Measurements from ENCODE around the gene SNX8.

The SNX8 gene

DNA sequence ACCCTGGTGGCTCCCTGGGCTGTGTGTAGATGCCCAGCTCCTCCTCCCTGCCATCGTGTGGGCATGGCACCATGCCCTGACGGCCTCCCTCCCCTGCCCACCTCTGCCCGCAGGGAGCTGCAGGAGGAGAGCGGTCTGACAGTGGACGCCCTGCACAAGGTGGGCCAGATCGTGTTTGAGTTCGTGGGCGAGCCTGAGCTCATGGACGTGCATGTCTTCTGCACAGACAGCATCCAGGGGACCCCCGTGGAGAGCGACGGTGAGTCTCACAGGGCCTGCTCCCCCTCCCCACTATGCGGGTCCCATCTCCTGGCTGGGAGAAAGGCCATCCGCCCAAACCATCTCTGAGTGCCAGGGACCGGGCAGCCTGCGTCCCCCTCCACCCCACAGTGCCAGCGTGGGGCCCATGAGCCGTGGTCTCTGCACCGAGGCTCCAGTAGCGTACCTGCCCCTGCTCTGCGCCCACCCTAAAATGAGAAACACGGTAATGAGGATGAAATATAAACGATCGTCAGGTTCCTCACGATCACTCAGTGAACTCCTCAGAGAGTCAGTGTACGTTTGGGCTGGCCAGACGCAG lies 64.4 kb downstream of the SNX8 start:
- no peak for DNase-seq
- no peak overlapping the region for H3K27ac ChIP-seq (ENCODE audit: insufficient read depth, low read length, poor library complexity, severe bottlenecking)
- H3K4me1 ChIP-seq (ENCODE audit: control insufficient read depth, insufficient read depth, low read length, poor library complexity, severe bottlenecking), result peaks cover 12% of the 10 kb centered on the region
- no peaks in the 10 kb centered on the region for H3K36me3 ChIP-seq (ENCODE audit: control insufficient read depth, insufficient read depth, low read length)
- H3K27me3 ChIP-seq (replicated peaks; ENCODE audit: control insufficient read depth, insufficient read depth, low read length, poor library complexity, severe bottlenecking), result no peaks in the 10 kb centered on the region
- no peak overlapping the region for H3K4me3 ChIP-seq (ENCODE audit: insufficient read depth, low read depth, low read length, poor library complexity, severe bottlenecking)
- no peaks in the 10 kb centered on the region for H3K9me3 ChIP-seq (ENCODE audit: control insufficient read depth, low read length)

DNA sequence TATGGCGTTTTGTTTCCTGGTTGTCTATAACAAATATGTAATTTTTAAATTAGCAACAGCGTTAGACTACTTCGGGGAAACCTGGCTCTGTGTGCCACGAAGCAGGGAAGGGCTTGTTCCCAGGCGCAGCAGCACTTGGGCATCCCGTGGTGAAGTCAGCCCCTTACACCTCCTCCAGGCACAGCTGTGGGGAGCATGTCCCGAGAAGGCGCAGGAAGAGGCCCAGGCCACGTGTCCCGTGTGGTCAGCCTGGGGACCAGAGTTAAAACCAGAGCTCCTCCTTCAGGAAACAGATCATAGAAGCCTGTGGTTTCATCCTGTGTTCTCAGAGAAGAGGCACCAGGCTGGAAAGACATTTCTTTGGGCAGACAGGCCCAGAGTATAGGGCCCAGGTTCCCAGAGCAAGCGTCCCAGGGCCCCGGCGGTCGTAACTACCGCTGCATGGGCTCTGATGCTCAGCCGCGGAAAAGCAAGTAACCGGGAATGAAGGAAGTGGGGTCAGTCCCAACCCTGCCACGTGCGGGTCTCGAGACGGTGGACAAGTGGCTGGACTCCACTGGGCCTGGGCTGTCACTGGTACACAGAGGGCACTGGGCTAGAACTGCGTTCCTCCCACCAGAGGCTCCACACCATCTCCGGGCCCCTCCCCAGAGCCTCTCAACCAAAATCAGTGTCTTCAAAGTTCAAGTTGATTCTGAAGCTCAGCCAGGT lies 65.1 kb downstream of the SNX8 start:
- H3K36me3 ChIP-seq (ENCODE audit: control insufficient read depth, insufficient read depth, low read length), result no peaks in the 10 kb centered on the region
- no peaks in the 10 kb centered on the region for H3K27me3 ChIP-seq (replicated peaks; ENCODE audit: control insufficient read depth, insufficient read depth, low read length, poor library complexity, severe bottlenecking)
- no peaks in the 10 kb centered on the region for H3K9me3 ChIP-seq (ENCODE audit: control insufficient read depth, low read length)
- no peak for DNase-seq
- peaks cover 12% of the 10 kb centered on the region for H3K4me1 ChIP-seq (ENCODE audit: control insufficient read depth, insufficient read depth, low read length, poor library complexity, severe bottlenecking)
- H3K27ac ChIP-seq (ENCODE audit: insufficient read depth, low read length, poor library complexity, severe bottlenecking), result no peak overlapping the region
- H3K4me3 ChIP-seq (ENCODE audit: insufficient read depth, low read depth, low read length, poor library complexity, severe bottlenecking), result no peak overlapping the region

DNA sequence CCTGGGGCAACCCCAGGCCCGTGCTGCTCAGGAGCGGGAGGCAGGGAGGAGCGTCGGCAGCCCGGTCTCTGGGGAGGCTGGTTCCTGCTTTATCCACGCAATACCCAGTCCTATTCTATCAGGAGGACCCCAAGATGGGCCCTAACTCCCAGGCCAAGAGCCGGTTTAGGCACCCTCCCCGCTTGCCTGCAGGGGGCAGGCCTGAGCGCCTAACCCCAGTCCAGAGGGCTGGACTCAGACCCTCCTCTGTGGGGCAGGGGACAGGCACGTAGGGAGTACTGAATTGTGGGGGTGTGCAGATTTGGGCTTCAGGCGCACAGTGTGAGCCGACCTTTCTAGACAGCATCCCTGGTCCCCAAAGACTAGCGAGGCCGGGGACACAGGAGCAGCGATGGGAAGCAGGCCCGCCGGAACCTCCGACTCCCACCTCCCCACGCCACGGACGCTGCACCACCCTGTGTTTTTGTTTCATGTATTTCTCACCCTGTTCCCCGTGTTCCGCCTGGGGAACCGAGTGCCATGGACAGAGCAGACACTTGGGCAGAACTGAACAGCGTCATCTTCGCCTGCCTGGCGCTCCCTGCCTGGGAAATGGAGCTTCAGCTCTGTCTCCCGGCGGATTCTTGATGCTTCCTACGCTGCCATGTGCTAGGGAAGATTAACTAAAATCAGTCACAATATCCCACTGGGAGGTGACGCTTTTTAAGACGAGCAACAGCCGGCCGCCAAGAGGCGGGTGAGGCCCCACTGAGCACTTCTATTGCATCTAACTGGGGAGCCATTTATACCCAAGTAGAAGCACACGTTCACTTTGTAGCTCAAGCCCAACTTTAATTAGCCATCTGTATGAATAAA lies 66.9 kb downstream of the SNX8 start:
- Histone ChIP-seq H3K36me3 (ENCODE audit: control insufficient read depth, insufficient read depth, low read length) (no peaks in the 10 kb centered on the region), H3K4me1 (ENCODE audit: control insufficient read depth, insufficient read depth, low read length, poor library complexity, severe bottlenecking) (peaks cover 15% of the 10 kb centered on the region), H3K27ac (ENCODE audit: insufficient read depth, low read length, poor library complexity, severe bottlenecking) (no peak overlapping the region), H3K4me3 (ENCODE audit: insufficient read depth, low read depth, low read length, poor library complexity, severe bottlenecking) (no peak overlapping the region), H3K9me3 (ENCODE audit: control insufficient read depth, low read length) (no peaks in the 10 kb centered on the region), H3K27me3 (replicated peaks; ENCODE audit: control insufficient read depth, insufficient read depth, low read length, poor library complexity, severe bottlenecking) (no peaks in the 10 kb centered on the region)
- DNase-seq, result no peak

DNA sequence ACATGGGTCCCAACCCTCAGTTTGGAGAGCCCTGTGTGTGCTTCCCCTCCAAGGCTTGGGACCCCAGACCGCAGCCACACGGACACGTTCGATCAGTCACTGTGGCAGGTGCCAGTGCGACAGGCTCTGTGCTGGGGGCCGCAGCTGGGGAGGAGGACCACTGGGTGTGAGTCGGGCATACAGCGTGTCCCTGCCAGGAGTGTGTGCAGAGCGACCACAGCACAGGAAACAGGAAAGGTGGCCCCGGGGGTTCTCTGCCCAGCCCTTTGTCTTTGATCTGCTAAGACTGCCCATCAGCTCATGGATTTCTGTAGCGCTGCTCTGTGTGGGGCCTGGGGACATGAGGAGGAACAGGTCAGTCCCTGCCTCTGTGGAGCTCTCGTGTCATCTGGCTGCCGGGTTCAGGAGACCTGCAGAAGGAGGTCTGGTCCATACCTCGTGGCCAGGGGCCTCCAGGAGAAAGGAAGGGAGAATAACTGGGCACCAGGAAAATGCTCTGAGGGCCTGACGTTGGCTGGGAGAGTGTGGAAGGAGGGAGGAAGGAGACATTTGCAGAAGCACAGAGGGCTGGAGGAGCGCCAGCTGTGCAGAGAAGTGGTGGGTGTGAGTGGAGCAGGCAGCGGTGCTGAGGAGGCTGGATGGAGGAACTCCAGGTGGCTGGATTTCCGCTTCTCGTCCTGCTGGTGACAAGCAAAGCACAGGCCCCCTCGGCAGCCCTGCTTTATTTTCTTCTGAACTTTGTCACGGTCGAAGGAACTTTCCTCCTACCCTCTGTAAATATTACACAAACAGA lies 68.2 kb downstream of the SNX8 start:
- Histone ChIP-seq H3K4me1 (ENCODE audit: control insufficient read depth, insufficient read depth, low read length, poor library complexity, severe bottlenecking) (peaks cover 12% of the 10 kb centered on the region), H3K27me3 (replicated peaks; ENCODE audit: control insufficient read depth, insufficient read depth, low read length, poor library complexity, severe bottlenecking) (no peaks in the 10 kb centered on the region), H3K27ac (ENCODE audit: insufficient read depth, low read length, poor library complexity, severe bottlenecking) (no peak overlapping the region)

DNA sequence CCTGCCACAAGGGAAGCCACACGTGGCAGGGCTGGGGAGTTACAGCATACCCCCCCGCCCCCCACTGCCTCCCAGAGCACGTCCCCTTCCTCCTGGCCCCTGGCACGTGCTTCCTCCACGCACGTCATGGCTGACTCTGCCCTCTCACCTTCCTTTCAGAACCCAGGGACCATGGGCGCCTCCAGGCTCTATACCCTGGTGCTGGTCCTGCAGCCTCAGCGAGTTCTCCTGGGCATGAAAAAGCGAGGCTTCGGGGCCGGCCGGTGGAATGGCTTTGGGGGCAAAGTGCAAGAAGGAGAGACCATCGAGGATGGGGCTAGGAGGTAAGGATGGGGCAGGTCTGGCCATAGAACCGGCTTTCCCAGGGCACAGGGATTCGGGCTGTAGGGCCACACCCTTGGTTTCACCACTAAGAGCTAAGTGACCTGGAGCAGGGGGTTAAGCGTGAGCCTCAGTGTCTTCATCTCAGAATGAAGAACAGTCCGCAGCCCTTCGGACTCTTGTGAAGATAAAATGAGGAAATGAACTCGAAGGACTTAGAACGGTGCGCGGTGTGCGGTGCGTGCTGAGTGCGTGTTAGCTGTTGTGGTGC lies 69.7 kb downstream of the SNX8 start:
- Histone ChIP-seq H3K9me3 (ENCODE audit: control insufficient read depth, low read length) (no peaks in the 10 kb centered on the region), H3K36me3 (ENCODE audit: control insufficient read depth, insufficient read depth, low read length) (no peaks in the 10 kb centered on the region), H3K27ac (ENCODE audit: insufficient read depth, low read length, poor library complexity, severe bottlenecking) (no peak overlapping the region), H3K4me3 (ENCODE audit: insufficient read depth, low read depth, low read length, poor library complexity, severe bottlenecking) (no peak overlapping the region), H3K27me3 (replicated peaks; ENCODE audit: control insufficient read depth, insufficient read depth, low read length, poor library complexity, severe bottlenecking) (no peaks in the 10 kb centered on the region), H3K4me1 (ENCODE audit: control insufficient read depth, insufficient read depth, low read length, poor library complexity, severe bottlenecking) (peaks cover 12% of the 10 kb centered on the region)
- no peak for DNase-seq

More for the DNA sequence above, 68.2 kb downstream of the SNX8 start:
- no peak for DNase-seq
- H3K4me3 ChIP-seq (ENCODE audit: insufficient read depth, low read depth, low read length, poor library complexity, severe bottlenecking), result no peak overlapping the region
- H3K9me3 ChIP-seq (ENCODE audit: control insufficient read depth, low read length), result no peaks in the 10 kb centered on the region
- H3K36me3 ChIP-seq (ENCODE audit: control insufficient read depth, insufficient read depth, low read length), result no peaks in the 10 kb centered on the region

DNA sequence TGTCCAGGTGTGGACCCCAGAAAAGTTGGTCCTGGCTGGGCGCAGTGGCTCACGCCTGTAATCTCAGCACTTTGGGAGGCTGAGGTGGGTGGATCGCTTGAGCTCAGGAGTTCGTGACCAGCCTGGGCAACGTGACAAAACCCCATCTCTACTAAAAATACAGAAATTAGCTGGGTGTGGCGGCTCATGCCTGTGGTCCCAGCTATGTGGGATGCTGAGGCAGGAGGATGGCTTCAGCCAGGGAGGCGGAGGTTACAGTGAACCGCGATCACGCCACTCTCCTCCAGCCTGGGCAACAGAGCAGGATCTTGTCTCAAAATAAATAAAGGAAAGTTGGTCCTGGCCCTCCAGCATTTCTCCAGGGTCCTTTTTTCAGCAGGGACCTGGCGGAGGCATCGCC lies 70.8 kb downstream of the SNX8 start:
- Histone ChIP-seq H3K27ac (ENCODE audit: insufficient read depth, low read length, poor library complexity, severe bottlenecking) (no peak overlapping the region), H3K9me3 (ENCODE audit: control insufficient read depth, low read length) (no peaks in the 10 kb centered on the region), H3K27me3 (replicated peaks; ENCODE audit: control insufficient read depth, insufficient read depth, low read length, poor library complexity, severe bottlenecking) (no peaks in the 10 kb centered on the region), H3K4me1 (ENCODE audit: control insufficient read depth, insufficient read depth, low read length, poor library complexity, severe bottlenecking) (peaks cover 3% of the 10 kb centered on the region), H3K36me3 (ENCODE audit: control insufficient read depth, insufficient read depth, low read length) (peaks cover under 1% of the 10 kb centered on the region), H3K4me3 (ENCODE audit: insufficient read depth, low read depth, low read length, poor library complexity, severe bottlenecking) (no peak overlapping the region)
- no peak for DNase-seq

DNA sequence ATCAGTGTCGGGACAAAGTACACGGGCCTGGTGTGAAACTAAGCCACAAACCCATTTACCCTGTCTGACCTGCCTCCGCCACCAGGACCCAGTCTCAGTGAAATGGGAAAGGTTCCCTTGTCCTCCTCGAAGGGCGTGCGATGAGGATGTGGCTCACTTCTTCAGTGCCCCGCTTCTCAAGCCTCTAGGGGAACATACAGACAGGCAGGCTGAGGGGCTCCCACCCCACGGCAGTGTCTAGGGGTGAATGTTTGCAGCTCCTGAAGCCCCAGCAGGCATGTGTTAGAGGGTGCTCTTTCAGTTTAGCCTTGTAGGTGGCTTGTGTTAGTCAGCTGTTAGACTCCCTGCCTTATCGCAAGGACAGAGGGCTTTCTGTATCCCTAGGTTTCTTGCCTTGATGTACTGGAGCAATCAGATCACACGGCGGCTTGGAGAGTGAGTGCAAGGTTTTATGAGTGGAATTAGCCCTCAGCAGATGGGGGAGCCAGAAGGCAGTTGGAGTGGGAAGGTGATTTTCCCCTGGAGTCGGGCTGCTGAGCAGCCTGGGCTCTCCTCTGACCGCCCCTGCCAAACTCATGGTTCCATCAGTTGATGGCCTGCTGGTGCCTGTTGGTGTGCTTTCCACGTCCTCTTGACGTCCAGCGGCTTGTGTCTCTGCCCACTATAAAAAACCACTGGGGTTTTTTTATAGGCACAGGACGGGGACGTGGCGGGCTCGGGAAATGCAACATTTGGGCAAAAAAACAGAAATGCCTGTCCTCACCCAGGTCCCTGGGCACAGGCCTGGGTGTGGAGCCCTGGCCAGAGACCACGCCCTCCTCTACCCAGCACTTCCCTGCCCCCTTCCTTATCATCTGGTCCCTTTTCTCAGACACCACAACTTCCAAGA lies 71.5 kb downstream of the SNX8 start:
- no peaks in the 10 kb centered on the region for H3K9me3 ChIP-seq (ENCODE audit: control insufficient read depth, low read length)
- H3K27ac ChIP-seq (ENCODE audit: insufficient read depth, low read length, poor library complexity, severe bottlenecking), result peak overlapping the region; percentile 67
- no peak for DNase-seq
- peaks cover 3% of the 10 kb centered on the region for H3K4me1 ChIP-seq (ENCODE audit: control insufficient read depth, insufficient read depth, low read length, poor library complexity, severe bottlenecking)
- H3K4me3 ChIP-seq (ENCODE audit: insufficient read depth, low read depth, low read length, poor library complexity, severe bottlenecking), result peak overlapping the region; percentile 93
- H3K27me3 ChIP-seq (replicated peaks; ENCODE audit: control insufficient read depth, insufficient read depth, low read length, poor library complexity, severe bottlenecking), result no peaks in the 10 kb centered on the region
- peaks cover 7% of the 10 kb centered on the region for H3K36me3 ChIP-seq (ENCODE audit: control insufficient read depth, insufficient read depth, low read length)

DNA sequence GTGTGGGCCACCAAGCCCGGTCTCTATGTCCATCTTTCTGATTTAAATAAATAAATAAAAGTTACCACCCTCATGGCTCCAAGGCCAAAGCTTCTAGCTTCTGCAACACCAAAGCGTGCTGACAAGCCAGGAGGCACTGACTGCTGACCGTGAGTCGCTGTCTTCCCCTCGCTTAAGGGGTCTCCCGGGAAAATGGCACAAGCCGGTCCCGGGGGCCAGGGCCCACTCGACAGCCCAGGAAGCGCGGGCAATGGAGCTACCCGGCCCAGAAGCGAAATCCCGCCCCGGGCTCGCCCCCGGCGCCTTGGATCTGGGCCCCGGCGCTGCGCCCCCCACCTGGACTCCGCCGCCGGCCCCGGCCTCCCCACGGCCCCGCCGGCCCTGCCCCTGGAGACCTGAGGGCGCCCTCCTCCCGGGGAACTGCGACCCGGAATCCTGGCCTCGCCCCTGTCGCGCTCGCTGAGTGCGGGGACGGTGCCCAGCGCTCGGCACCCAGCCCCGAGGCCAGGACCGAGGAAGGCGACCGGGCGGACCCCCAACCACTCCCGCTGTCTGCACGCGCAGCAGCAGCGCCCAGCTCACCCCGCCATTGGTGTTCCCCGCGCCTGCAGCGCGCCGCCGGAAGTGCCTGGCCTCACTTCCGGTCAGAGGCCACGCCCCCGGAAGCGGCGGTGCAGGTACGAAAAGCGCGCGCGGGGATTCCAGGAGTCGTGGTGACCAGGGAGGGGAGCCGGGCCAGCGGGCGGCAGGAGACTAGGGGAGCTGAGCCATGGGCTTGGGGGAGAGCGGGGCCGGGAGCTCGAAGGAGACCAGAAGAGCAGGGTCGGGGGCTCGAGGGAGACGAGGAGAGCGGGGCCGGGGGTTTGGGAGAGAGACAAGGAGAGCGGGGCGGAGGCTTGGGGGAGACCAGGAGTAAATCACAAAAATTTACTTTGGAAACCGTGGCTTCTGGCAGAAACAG lies 72.4 kb downstream of the SNX8 start, which contains the start of the genes MRM2 and NUDT1:
MRM2 (minus strand) TSS at position 626 of the 961 bp plus-strand sequence; CDS start at position 590, 36 bp downstream.
NUDT1 (plus strand) TSS at position 647 of the 961 bp plus-strand sequence. CDS start 2,349 bp downstream, outside the sequence.
- DNase-seq, result peak; percentile 36 to 56 (median 37)
- peaks cover 8% of the 10 kb centered on the region for H3K36me3 ChIP-seq (ENCODE audit: control insufficient read depth, insufficient read depth, low read length)
- no peaks in the 10 kb centered on the region for H3K27me3 ChIP-seq (replicated peaks; ENCODE audit: control insufficient read depth, insufficient read depth, low read length, poor library complexity, severe bottlenecking)
- H3K4me1 ChIP-seq (ENCODE audit: control insufficient read depth, insufficient read depth, low read length, poor library complexity, severe bottlenecking), result peaks cover 3% of the 10 kb centered on the region
- peak within 1 kb of the TSS; percentile 93 for H3K4me3 ChIP-seq (ENCODE audit: insufficient read depth, low read depth, low read length, poor library complexity, severe bottlenecking)
- H3K27ac ChIP-seq (ENCODE audit: insufficient read depth, low read length, poor library complexity, severe bottlenecking), result peak within 1 kb of the TSS; percentile 67
- H3K9me3 ChIP-seq (ENCODE audit: control insufficient read depth, low read length), result no peaks in the 10 kb centered on the region

Measured in effector memory CD4-positive, alpha-beta T cell (primary cell).